Fibroblast of villous mesenchyme (primary cell): Measurements from ENCODE around the gene AIF1L. TPM values are rescaled to one million over a fixed set of nuclear protein-coding genes. Genes with fewer than 3 reads are reported as not detected.

Source experiments
- DNase-seq: peaks from one replicate; pipeline ENCODE4 v3.0.0-alpha.2; 2010; ENCODE audit warnings: low read depth
- H3K4me3 ChIP-seq: 2 replicates; pipeline ENCODE4 v1.5.1; 2011; ENCODE audit warnings: low read depth, mild to moderate bottlenecking, low read length
- CTCF ChIP-seq: IDR thresholded peaks from 2 replicates; pipeline ENCODE4 v1.5.1; 2012; ENCODE audit warnings: low read depth, mild to moderate bottlenecking, low read length; ENCODE audit not compliant: insufficient read depth
- total RNA-seq: library from RNA; depleted of rRNA; stranded (reverse); fragments of >200 nt; gene quantifications from 2 replicates; pipeline ENCODE4 v1.2.3, GENCODE V29; 2012

AIF1L gene
- total RNA-seq, 1 donor = 0.43 TPM

- H3K4me3 ChIP-seq = no peak overlapping the region
- DNase-seq = no peak
- no peak for TF ChIP-seq CTCF
These were observed 4.1 kb downstream of the AIF1L start for GRCh38 chr9:131100445-131100844.

DNA sequence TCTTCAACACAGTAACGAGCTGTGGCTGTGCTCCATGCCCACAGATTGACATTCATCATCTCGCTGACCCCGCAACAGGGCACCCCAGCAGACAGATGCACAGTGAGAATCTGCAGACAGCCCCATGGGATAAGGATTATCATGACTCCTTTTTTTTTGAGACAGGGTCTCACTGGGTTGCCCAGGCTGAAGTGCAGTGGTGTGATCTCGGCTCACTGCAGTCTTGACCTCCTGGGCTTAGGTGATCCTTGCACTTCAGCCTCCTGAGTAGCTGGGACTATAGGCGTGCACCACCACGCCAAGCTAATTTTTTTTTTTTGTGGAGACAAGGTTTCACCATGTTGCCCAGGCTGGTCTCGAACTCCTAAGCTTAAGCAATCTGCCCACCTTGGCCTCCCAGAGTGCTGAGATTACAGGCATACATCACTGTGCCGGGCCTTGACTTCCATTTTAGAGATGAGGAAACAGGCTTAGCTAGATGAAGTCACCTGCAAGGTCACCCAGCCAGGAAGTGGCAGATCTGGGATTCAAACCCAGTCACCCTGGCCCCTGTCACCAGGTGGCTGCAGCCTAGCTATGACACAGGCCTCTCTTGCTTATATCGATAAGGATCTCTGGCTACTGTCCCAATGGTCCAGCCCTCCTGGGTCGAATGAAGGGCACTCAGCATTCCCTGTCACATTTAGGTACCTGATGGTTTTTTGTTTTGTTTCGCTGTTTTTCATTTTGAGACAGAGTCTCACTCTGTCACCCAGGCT is 5.1 kb downstream of the AIF1L start:
- TF ChIP-seq CTCF = no peak
- H3K4me3 ChIP-seq = no peak overlapping the region
- DNase-seq = no peak

DNA sequence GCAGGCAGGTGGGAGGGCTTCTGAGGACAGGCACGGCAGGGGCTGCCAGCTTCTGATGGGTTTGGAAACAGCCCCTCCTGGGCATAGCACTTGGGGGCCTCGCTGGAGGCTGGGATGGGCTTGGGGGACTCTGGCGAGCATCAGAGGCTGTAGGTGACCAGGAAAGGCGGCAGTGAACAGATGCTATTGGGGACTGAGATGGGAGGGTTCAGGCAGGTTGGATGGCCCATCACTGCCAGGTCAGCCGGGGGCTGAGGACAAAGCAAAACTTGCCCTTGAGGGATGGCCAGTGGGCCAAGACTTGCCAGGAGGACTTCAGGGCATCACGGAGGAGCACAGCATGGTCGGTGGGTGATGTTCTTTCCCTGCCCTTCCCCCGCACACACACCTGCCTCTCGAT is 6.7 kb downstream of the AIF1L start:
- TF ChIP-seq CTCF = no peak

GRCh38 chr9:131103535-131103934 is 7.2 kb downstream of the AIF1L start:
- H3K4me3 ChIP-seq = no peak overlapping the region
- no peak for DNase-seq
- no peak for TF ChIP-seq CTCF

More for the DNA sequence above, 6.7 kb downstream of the AIF1L start:
- no peak for DNase-seq
- H3K4me3 ChIP-seq = no peak overlapping the region

- no peak for DNase-seq
- no peak for TF ChIP-seq CTCF
These were observed 7.8 kb downstream of the AIF1L start for GRCh38 chr9:131104016-131104740.

DNA sequence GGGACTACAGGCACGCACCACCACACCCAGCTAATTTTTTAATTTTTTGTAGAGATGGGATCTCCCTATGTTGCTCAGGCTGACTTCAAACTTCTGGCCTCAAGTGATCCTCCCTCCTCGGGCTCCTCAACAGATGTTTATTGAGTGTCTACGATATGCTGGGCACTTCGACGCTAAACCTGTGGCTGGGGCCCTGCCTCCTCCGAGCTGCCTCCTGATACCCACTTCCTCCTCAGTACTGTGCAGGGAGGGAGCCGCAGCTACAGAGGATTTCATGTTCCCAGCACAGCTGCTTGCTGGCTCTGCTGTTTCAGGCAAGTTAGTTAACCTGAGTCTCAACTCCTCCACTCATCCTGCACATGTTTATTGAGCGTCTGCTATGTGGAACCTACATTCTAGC is 9.6 kb downstream of the AIF1L start:
- TF ChIP-seq CTCF = no peak
- no peak overlapping the region for H3K4me3 ChIP-seq
- no peak for DNase-seq

More at GRCh38 chr9:131104016-131104740, 7.8 kb downstream of the AIF1L start:
- H3K4me3 ChIP-seq = no peak overlapping the region
